Measurements from ENCODE around the gene SHANK3. TPM values are rescaled to one million over a fixed set of nuclear protein-coding genes. Genes with fewer than 3 reads are reported as not detected.
A peak's percentile ranks its signal among the peaks of the same experiment; 100 is the strongest.

SHANK3 gene
- total and polyA plus RNA-seq, 2 experiments from 2014 or later, result 0.10 to 0.97 TPM

DNA sequence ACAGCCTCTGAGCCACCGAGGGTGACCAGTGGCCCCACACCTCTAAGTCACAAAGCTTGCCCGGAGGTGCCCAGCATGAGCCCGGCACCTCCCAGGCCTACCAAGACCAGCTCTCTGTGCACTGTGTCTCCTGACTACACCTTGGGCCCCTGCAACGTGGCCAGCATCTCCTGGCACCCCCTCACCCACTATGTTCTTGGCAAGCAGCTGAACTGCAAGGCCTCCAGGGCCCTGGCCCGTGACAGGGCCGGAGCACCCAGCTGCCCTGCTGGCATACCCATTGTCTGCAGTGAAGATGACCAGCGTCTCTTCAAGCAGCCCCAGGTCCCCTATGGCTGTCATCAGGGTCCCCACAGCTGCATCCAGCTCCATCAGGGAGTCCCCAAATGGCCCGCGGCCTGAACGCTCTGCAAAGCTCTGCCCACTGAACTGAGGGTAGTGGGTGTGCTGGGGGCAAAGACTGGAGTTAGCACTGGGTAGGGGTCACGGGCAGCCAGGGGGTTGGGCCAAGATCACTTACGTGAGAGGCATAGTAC lies 46.2 kb upstream of the SHANK3 start:
- Histone ChIP-seq H3K79me2 (ENCODE audit: insufficient read depth) (no peaks in the 10 kb centered on the region), H4K20me1 (ENCODE audit: insufficient read depth) (no peaks in the 10 kb centered on the region)

DNA sequence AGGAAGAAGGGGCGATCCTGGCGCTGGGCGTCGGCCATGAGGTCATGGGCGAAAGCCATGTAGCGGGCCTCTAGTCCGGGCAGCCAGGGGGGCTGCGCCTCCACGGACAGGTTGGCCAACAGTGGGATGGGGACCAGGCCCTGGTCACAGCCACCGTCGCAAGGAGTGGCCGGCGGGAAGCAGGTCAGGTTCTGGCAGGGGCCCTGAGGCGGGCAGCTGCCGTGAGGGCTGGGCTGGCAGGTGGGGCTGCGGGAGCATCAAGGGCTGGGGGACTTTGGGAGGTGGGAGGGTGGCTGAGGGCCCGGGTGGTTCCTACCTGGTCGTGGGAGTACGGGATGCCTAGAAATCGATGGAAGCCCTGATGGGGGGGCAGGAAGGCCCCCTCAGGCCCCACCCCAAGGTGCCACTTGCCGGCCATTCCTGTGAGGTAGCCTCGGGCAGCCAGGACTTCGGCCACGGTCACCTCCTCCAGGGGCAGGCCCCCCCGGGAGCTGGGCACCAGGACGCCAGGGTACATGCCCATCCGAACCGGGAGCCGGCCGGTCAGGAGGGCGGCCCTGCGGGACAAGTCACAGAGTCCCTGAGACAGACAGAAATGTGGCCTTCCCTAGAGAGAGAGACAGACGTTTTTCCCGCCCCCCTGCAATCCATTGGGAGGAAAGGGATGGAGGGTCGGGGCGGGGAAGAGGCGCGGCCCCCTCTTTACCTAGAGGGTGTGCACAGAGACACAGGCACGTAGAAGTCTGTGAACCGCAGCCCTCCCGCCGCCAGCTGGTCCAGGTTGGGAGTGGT lies 45.6 kb upstream of the SHANK3 start:
- WGBS, 2 experiments (ENCODE audit: low coverage in 1 of 2, low lambda C conversion rate in 2 of 2, missing lambda C conversion rate in 2 of 2), result 64 to 71% methylated on average over 31 to 42 of the region's 42 CpGs
- peak overlapping the region; percentile 75 for H3K4me3 ChIP-seq
- H2AFZ ChIP-seq, result peak overlapping the region; percentile 73
- H3K4me2 ChIP-seq (ENCODE audit: unreplicated experiment), result peak overlapping the region; percentile 80
- peaks cover 3% of the 10 kb centered on the region for H3K4me1 ChIP-seq (ENCODE audit: insufficient read depth)
- no peaks in the 10 kb centered on the region for H3K9me2 ChIP-seq (ENCODE audit: insufficient read depth)
- TF ChIP-seq EZH2 (IDR thresholded peaks at IDR 0.05; ENCODE audit: insufficient read depth, poor library complexity, severe bottlenecking) (no peak), EZH2phosphoT487 (IDR thresholded peaks at IDR 0.05; ENCODE audit: insufficient read depth, low read depth) (no peak)
- H4K20me1 ChIP-seq (ENCODE audit: insufficient read depth), result no peaks in the 10 kb centered on the region
- peaks cover 2% of the 10 kb centered on the region; the same call in 1 of the 2 replicates for H3F3A ChIP-seq (ENCODE audit: insufficient read depth)
- no peaks in the 10 kb centered on the region for H3K36me3 ChIP-seq (ENCODE audit: low read depth)
- H3K9ac ChIP-seq, result peak overlapping the region; percentile 70
- no peaks in the 10 kb centered on the region for H3K27me3 ChIP-seq (replicated peaks; ENCODE audit: insufficient read depth)
- in situ Hi-C loops (cut with MboI), result no loop called here
- H3K27ac ChIP-seq, result no peak overlapping the region
- H3K9me3 ChIP-seq (ENCODE audit: low read depth), result no peaks in the 10 kb centered on the region
- no peaks in the 10 kb centered on the region for H3K79me2 ChIP-seq (ENCODE audit: insufficient read depth)
- DNase-seq, result no peak

More for the DNA sequence above, 46.2 kb upstream of the SHANK3 start:
- Histone ChIP-seq H3K4me3 (no peak overlapping the region), H3K4me1 (ENCODE audit: insufficient read depth) (peaks cover 8% of the 10 kb centered on the region), H2AFZ (no peak overlapping the region), H3K36me3 (ENCODE audit: low read depth) (no peaks in the 10 kb centered on the region), H3K27me3 (replicated peaks; ENCODE audit: insufficient read depth) (no peaks in the 10 kb centered on the region), H3K4me2 (ENCODE audit: unreplicated experiment) (no peak overlapping the region), H3F3A (ENCODE audit: insufficient read depth) (peaks cover 7% of the 10 kb centered on the region; the same call in 1 of the 2 replicates), H3K9ac (no peak overlapping the region), H3K9me3 (ENCODE audit: low read depth) (no peaks in the 10 kb centered on the region), H3K9me2 (ENCODE audit: insufficient read depth) (no peaks in the 10 kb centered on the region), H3K27ac (no peak overlapping the region)
- DNase-seq, result no peak
- WGBS, 2 experiments (ENCODE audit: low coverage in 1 of 2, low lambda C conversion rate in 2 of 2, missing lambda C conversion rate in 2 of 2), result 92 to 94% methylated on average over 12 of the region's 12 CpGs
- in situ Hi-C loops (cut with MboI), result no loop called here
- TF ChIP-seq EZH2phosphoT487 (IDR thresholded peaks at IDR 0.05; ENCODE audit: insufficient read depth, low read depth) (no peak), EZH2 (IDR thresholded peaks at IDR 0.05; ENCODE audit: insufficient read depth, poor library complexity, severe bottlenecking) (no peak)

DNA sequence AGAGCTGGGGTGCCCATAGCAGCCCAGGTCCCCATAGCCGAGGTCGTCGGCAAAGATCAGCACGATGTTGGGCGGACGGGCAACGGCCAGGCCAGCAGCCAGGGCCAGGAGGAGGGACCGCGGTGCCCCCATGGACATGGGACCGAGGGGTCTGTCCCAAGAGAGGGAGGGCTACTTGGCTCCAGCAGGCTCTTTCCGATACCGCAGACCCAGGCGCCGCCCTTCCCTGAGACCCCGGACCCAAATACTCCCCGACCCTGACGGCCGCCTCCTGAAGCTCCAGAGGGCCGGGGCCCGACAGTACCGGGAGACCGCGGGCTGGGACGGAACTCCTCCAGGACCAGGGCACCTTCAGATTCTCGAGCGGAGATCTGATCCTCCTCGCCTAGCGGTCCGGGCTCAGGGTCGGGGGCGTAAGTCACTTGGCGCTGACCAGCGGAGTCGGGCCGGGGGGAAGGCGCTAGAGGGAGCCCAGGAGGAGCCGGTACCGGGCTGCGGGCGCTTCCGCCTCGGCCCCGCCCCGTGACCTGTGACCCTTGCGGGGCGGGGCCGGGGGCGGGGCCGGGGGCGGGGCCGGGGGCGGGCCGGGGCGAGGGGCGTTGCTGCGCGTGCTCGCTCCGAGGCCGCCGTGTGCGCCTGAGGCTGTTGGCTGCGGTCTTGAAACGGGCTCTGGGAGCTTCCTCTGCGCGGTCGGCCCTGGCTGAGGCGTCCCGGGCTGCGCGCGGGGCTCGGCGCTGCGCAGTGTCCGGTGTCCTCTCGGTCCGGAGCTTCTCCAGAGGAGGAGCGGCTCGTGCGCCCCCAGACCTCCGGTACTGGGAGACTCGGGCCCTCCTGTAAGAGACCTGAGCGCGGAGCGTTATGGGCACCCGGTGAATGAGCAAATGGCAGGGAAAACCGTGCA lies 44.7 kb upstream of the SHANK3 start, which contains the start of gene ARSA:
ARSA (minus strand) TSS at position 511 of the 901 bp plus-strand sequence; CDS start at position 138, 373 bp downstream.
- Histone ChIP-seq H3K4me3 (peak within 1 kb of the TSS; percentile 75), H3K27me3 (replicated peaks; ENCODE audit: insufficient read depth) (no peaks in the 10 kb centered on the region), H3K4me2 (ENCODE audit: unreplicated experiment) (peak within 1 kb of the TSS; percentile 97), H3K27ac (no peak within 1 kb of the TSS), H3K9me3 (ENCODE audit: low read depth) (no peaks in the 10 kb centered on the region), H3K79me2 (ENCODE audit: insufficient read depth) (no peaks in the 10 kb centered on the region), H3K9me2 (ENCODE audit: insufficient read depth) (no peaks in the 10 kb centered on the region), H4K20me1 (ENCODE audit: insufficient read depth) (no peaks in the 10 kb centered on the region), H3K9ac (peak within 1 kb of the TSS; percentile 75), H3K4me1 (ENCODE audit: insufficient read depth) (no peaks in the 10 kb centered on the region), H3K36me3 (ENCODE audit: low read depth) (no peaks in the 10 kb centered on the region), H3F3A (ENCODE audit: insufficient read depth) (no peaks in the 10 kb centered on the region), H2AFZ (peak within 1 kb of the TSS; percentile 95)
- 2 to 5% methylated on average over 46 to 58 of the region's 88 CpGs for WGBS, 2 experiments (ENCODE audit: low coverage in 1 of 2, low lambda C conversion rate in 2 of 2, missing lambda C conversion rate in 2 of 2)
- DNase-seq, result peak; percentile 94
- in situ Hi-C loops (cut with MboI), result no loop called here
- TF ChIP-seq EZH2 (IDR thresholded peaks at IDR 0.05; ENCODE audit: insufficient read depth, poor library complexity, severe bottlenecking) (no peak), EZH2phosphoT487 (IDR thresholded peaks at IDR 0.05; ENCODE audit: insufficient read depth, low read depth) (no peak)

DNA sequence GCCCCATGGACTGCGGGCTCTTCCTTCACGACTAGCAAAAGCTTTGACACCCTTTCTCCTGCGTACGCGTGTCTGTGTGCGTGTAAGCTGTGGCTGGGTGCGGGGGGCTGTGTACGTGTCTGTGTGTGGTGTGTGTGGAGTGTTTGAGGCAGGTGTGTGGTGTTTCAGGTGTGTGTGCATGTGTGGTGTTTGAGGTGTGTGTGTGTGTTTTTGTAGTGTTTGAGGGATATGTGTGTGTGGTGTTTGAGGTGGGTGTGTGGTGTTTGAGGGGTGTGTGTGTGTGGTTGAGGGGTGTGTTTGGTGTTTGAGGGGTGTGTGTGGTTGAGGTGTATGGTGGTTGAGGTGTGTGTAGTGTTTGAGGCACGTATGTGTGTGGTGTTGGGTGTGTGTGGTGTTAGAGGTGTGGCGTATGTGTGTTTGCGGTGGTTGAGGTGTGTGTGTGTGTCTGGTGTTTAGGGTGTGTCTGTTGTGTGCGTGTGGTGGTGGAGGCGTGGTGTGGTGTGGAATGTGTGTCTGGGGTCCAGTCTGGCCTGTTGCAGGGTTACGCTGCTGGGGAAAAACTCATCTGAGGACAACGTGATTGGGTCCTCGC lies 44.0 kb upstream of the SHANK3 start:
- WGBS, 2 experiments (ENCODE audit: low coverage in 1 of 2, low lambda C conversion rate in 2 of 2, missing lambda C conversion rate in 2 of 2), result 37% methylated on average over 14 to 16 of the region's 16 CpGs
- no peaks in the 10 kb centered on the region for H3K9me3 ChIP-seq (ENCODE audit: low read depth)
- H3K79me2 ChIP-seq (ENCODE audit: insufficient read depth), result no peaks in the 10 kb centered on the region
- TF ChIP-seq EZH2phosphoT487 (IDR thresholded peaks at IDR 0.05; ENCODE audit: insufficient read depth, low read depth) (no peak), EZH2 (IDR thresholded peaks at IDR 0.05; ENCODE audit: insufficient read depth, poor library complexity, severe bottlenecking) (no peak)
- H3K4me2 ChIP-seq (ENCODE audit: unreplicated experiment), result peak overlapping the region; percentile 97
- DNase-seq, result no peak
- in situ Hi-C loops (cut with MboI), result no loop called here
- H3K36me3 ChIP-seq (ENCODE audit: low read depth), result no peaks in the 10 kb centered on the region
- peak overlapping the region; percentile 75 for H3K4me3 ChIP-seq
- H3K4me1 ChIP-seq (ENCODE audit: insufficient read depth), result no peaks in the 10 kb centered on the region
- H2AFZ ChIP-seq, result peak overlapping the region; percentile 95
- H3F3A ChIP-seq (ENCODE audit: insufficient read depth), result no peaks in the 10 kb centered on the region
- H3K9ac ChIP-seq, result peak overlapping the region; percentile 75
- no peaks in the 10 kb centered on the region for H3K9me2 ChIP-seq (ENCODE audit: insufficient read depth)
- H4K20me1 ChIP-seq (ENCODE audit: insufficient read depth), result no peaks in the 10 kb centered on the region
- no peak overlapping the region for H3K27ac ChIP-seq
- H3K27me3 ChIP-seq (replicated peaks; ENCODE audit: insufficient read depth), result no peaks in the 10 kb centered on the region

Data from GM23248 (cell line).